SHP77 treated with DMSO at 0.1 percent for 48 hours (cell line): ENCODE measurements around the gene RFX5.
A peak's percentile ranks its signal among the peaks of the same experiment; 100 is the strongest.
"Not testable (repeated sequence)": the region's sequence is repeated elsewhere in the genome, so short reads cannot be mapped to it uniquely, and the experiment has no call there.

ENCODE experiments used
- DNase-seq: peaks from one replicate; lab custom pipeline; 2025; lab: John Stamatoyannopoulos, UW

RFX5 gene

DNA sequence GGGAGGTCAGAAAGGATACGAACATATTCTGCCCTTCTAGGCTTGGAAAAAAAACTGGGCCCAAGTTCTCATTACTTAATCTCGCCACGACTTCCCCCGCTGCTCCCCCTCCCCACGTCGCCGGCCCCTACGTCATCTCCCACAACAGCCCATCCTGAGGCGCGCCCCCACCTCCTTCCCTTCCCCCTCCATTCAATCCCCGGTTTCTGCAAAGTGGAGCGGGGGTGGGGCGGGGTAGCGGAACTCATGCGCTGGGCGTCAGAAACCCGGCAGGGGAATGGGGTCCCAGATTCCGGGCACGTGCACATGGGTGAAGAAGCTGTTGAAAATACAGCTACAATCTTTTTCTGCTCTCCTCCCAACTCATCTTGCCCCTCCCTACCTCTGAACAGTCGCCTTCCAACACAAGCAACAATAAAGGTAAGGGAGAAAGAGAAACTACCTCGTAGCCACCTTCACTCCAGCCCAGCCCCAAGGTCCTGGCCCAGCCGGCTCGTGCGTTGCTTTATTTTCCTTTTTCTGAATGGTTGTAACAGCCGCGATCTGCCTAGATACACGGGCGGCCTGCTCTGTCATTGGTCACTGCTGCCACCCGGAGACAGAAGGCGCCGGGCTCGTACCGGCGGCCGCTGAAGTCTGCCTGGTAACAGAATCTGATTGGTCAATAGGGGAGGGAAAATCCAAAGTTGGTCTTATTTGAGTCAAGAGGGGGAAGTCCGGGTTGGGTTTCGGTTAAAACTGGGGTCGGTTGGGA, at the start of gene RFX5:
TSS of gene RFX5 (minus strand) at position 484 of the 754 bp plus-strand sequence. CDS start 932 bp downstream, outside the sequence.
- DNase-seq, result peak; percentile 100

DNA sequence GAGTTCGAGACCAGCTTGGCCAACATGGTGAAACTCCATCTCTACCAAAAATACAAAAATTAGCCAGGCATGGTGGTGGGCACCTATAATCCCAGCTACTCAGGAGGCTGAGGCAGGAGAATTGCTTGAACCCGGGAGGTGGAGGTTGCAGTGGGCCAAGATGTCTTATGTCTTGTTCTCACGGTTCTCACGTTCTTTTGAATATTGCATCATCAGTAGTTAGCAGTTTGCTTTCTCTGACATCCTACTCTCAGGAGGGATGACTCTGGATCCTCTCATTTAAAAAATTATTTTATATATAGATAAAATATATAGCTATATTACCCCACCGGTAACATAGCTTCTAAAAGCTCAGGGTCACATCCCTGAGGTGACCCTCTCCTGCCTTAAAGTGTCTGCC, 49.2 kb upstream of the RFX5 start:
- DNase-seq, result not testable (repeated sequence)

- DNase-seq, result no peak
These were observed 46.5 kb upstream of the RFX5 start for GRCh38 chr1:151393583-151393982.

DNA sequence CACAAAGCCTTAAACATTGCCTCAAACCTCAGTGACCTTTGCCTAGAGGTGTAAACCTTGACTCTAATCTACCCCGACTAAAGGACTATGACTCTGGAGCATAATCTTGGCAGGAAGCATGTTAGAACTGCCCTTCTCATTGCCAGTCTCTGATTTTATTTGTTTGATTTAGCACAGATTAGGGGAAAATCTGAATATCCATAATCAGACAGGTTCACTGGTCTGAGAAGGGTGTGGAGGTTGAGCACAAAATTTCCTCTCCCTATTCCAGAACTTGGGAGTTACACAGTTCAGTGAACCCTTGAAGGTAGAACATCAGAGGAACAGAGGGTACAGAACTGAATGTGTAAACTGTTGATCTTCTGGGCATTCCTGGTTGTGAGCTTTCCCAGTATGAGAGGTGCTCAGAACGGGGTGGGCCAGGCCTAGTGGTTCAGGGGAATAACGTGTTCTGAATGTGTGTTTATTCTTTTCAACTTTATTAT, 44.1 kb upstream of the RFX5 start:
- DNase-seq, result no peak

- DNase-seq, result not testable (repeated sequence)
These were observed 43.4 kb upstream of the RFX5 start for GRCh38 chr1:151390221-151391078.

DNA sequence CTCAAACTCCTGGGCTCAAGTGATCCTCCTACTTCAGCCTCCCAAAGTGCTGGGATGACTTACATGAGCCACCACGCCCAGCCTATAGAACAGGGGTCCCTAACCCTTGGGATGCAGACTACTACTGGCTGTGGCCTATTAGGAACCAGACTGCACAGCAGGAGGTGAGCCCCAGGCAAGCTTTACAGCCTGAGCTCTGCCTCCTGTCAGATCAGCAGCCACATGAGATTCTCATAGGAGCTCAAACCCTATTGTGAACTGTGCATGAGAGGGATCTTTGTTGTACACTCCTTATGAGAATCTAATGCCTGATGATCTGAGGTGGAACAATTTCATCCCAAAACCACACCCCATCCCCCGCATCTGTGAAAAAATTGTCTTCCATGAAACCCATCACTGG, 39.0 kb upstream of the RFX5 start:
- DNase-seq, result no peak

DNA sequence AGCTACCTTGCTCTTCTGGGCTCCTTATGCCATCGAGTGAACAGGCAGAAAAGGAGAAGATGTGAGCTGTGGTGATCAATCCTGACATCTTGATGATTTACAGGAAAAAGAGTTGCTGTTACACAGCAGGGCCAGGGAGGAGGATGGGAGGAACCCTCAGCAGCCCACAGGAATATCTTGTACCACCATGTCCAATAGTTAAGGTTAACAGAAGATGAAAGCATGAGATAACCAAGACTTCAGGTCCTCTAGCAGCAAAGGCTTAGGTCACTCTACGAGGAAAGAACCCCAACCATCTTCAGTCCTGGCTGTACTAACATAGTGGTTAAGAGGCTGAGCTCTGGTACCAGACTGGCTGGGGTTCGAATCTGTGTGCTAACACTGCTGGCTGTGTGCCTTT, 37.5 kb upstream of the RFX5 start:
- DNase-seq, result no peak

- no peak for DNase-seq
These were observed 30.3 kb upstream of the RFX5 start for GRCh38 chr1:151377150-151377884.

DNA sequence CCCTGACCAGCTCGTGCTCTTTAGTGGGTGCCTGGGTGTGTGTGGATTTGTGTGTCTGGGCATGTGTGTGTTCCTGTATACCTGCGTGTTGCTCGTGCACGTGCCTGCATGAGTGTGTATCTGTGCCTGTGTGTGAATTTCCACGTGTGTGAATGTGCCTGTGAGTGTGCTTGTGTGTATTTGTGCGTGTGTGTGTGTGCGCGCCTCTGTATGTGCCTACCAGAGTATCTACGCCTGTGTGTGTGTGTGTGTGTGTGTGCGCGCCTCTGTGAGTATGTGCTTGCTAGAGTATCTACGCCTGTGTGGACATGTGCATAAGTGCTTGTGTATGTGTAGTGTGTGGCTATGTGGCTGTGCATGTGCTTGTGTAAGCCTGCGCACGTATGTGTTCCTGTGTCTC, 26.1 kb upstream of the RFX5 start:
- DNase-seq, result no peak

DNA sequence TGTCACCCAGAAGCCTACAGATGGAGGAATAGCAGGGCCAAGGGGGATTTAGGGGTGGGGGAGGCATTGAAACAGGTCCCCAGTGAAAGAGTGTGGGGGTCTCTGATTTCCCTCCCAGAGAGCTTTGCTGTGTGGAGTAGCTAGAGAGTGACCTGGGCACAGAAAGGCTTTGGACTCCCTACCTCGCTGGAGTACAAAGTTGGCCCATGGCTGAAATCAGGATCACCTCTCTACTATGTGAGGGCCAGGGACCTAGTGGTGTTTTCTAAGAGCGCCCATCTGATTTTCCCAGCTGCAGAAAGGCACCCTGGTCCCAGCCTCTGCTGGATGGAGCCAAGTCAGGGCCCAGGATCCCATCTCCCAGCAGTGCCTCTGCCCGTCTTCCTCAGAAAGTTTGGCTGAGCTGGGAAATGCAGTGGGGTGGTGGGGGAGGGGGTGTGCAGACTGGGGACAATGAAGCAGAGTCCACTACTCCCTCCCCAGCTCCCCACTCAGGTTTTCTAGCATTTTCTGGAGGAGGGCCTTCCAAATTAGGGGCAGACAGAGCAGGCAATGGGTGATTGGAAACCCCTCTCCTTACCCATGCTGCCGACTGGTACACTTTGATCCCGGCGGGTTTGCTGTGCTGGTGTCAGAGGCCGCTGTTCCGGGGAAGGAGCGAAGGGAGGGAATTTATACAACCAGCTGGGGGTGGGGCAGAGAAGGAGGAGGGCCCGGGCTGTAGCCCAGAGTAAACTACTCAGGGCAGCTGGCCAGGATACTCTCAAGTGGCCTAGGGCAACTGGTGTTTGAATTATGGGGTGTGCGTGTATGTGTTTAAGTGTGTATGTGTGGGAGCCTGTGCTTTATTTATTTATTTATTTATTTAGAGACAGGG, 25.2 kb upstream of the RFX5 start, which contains the start of gene SELENBP1:
TSS of gene SELENBP1 (minus strand) at position 648 of the 877 bp plus-strand sequence. CDS start at position 584, 64 bp downstream.
- DNase-seq, result peak; percentile 95

DNA sequence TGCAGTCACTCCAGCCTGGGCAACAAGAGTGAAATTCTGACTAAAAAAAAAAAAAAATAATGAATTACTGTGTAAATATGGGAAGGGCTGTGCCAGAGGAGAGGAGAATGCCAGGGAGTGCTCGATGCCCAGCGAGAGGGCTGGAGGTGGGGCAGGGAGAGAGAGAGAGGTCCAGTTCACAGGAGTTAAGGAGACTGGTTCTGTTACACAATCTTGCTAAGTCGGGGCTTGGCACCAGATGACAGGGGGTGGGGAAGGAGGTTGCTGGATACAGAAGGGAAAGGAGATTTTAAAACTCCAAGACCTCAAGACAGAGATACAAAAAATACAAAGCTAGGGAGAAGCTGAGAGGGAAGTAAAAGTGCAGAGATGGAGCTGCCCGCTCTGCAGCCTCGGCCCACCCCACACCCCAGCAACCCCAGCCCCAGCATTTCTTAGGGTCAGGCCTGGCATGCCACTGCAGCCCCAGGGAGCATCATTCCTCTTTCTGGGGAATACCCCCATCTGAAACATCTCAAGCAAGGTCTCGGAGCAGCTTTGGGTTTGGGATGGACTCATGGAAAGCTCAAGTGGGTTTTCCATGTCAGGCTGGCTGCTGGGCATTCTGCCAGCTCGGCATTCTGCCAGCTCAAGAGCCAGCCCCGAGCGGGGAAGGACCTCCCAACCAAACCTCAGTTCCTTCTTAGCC, 24.5 kb upstream of the RFX5 start:
- peak; percentile 93 for DNase-seq

DNA sequence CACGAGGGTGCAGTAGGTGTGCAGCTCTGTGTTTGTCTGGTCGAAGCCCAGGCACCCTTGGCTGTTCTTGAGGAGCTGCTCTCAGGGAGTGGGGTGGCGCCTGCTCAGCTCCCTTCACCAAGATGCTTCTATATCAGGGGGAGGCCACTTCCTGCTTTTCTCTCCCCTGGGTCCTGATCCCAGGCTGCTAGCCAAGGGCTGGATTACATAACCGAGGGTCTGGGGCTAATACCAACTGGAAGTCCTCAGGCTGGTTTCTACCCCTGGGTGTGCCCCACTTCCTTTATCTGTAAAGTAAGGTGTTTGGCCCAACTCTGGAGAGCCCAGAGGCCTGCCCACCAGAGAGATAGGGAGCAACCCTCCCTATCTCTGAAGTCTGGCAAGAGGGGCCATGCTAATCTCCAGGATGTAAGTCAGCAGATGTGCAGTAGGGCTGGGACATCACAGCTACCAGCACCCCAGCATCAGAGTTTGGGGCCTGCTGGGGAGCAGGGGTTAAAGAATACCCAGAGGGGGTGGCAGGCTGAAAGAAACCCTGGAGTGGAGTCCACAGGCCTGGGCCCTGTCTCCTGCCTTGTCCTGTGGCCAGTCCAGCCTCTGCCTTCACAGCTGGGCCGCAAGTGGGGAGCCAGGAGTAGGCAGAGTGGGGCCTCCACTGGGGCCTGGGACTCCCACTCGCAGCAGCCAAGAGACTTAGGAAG, 23.3 kb upstream of the RFX5 start:
- no peak for DNase-seq

DNA sequence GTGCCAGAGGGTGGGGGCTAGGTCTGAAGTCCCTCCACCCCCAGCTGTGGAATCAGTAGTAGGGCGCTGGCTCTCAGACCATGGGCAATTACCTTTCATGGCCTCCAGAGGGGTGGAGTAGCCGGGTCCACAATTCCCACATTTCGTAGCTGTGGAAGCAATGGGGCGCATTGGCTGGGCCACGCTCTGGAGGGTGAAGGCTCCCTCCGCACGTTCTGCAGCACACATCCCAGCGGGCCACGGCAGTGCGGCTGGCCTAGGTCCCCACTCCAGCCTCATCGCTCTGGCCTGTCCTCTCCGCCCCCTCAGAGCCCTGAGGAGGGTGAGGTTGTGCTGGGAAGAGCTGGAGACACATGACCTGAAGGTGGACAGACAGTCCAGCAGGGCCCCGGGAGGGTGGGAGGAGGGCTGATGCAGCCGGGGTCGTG, 22.6 kb upstream of the RFX5 start:
- no peak for DNase-seq

DNA sequence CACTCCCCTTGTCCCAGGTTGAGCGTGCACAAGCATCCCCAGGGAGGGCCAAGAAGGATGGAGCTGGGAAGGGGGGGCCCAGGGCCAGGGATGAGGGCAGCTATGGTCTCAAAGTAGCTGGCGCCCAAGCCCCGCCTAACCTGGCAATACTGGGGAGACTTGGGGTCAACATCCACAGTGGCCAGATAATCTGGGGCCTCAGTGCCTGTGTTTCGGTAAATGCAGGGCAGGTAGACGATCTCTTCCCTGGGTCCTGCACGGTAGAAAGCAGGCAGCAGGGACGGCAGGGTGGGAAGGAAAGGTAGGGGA, 22.2 kb upstream of the RFX5 start:
- DNase-seq, result no peak

DNA sequence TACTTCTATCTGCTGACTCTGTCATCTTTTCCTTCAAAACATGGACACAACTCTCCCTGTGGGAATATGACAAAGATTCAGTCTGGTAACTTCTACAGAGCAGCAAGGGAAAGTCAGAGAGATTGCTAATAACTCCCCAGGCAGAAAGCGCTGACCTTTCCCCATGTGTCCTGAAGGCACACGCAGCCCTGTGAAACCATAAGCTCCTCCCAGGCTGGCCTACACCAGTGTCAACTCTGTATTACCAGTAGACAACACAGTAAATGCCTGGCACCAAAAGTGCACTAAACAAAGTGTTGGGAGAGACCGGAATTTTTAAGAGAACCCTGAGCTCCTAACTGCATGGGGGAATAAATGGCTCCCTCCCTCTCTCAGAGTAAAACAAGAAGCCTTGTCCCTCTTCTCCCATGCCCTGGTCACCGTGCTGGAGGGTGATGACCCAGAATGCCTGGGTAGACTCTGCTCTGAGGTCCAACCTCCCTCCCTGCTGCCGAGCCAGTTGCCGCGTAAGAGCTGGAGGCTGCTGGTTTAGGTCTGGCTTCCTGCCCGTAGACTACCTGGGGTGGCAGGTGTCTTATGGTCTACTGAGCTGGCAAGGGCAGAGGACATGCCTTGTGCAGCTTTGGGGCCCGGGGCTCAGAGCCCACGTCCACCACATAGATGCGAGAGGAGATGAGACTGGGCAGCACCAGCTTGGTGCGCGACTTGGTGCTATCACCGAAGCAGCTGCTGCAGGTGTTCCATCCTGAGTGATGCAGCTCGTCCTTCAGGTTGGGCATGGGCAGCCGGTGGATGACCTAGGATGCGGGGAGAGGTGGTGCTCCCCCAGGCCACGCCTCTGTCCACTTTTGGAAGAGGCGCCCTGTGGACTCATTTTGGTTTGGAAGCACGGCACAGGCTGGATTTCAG, 21.6 kb upstream of the RFX5 start:
- no peak for DNase-seq

- no peak for DNase-seq
These were observed 20.8 kb upstream of the RFX5 start for GRCh38 chr1:151367658-151368392.

- DNase-seq, result no peak
These were observed 17.9 kb upstream of the RFX5 start for GRCh38 chr1:151364996-151365395.
